GM19239 (cell line): Measurements from ENCODE around the gene CMIP.

Experiments
- DNase-seq: peaks from one replicate; pipeline ENCODE4 v3.0.0; 2011; ENCODE audit warnings: low spot score; ENCODE audit not compliant: insufficient read length
- FAIRE-seq: peaks from 2 replicates; lab custom pipeline; 2011; peaks lifted over from hg19 to GRCh38; lab: Jason Lieb, UNC

The CMIP gene

GRCh38 chr16:81445966-81446906 lies 1.6 kb downstream of the CMIP start:
- DNase-seq (no peak), FAIRE-seq (peak; percentile 68)

- no peak for DNase-seq
- FAIRE-seq, result no peak
Observed at GRCh38 chr16:81446907-81447268, 2.3 kb downstream of the CMIP start.

- DNase-seq (no peak), FAIRE-seq (no peak)
Observed at GRCh38 chr16:81447383-81448101, 2.9 kb downstream of the CMIP start.

DNA sequence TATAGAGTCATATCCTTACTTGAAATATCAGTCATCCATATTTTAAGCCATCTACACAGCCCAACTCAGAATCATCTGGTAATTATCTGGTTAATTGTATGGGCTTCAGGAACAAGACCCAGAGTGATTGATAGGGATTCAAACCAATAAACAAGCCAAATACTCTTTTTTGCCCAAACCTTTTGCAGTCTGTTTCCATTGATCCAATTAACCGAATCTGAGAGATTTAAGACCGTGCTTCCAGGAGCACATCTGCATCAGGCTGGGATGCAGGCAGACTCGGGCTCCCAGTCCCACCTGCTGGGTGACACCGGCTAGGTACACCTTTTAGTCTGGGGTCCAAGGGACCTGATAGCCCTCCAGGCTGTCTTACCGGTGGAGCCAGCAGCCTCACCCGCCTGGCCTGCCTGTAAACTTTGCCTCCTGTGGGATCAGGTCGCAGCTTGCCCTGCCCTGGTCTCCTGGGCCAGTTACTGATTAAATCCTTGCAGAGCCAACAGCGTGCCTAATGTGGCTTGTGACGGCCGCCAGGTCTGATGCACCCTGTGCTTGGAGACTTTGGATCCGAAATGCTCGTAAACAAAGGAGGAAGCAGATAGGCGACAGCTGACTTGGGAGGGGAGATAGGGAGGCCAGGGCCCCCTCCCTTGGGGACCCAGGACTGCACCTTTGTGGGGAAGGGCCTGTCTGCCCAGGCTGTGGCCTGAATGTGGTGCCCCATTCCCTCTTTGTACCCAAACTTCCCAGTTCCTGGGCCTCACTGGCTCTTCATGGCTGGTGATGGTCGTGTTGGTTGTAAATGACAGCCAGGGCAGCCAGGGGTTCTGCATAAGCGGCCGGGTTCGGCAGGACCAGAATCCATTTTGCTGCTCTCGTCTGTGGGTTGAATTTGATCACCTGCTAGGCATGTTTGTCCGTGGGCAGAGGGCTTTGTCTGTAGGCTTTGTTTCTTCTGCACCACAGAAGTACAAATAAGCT lies 3.8 kb downstream of the CMIP start:
- no peak for FAIRE-seq

DNA sequence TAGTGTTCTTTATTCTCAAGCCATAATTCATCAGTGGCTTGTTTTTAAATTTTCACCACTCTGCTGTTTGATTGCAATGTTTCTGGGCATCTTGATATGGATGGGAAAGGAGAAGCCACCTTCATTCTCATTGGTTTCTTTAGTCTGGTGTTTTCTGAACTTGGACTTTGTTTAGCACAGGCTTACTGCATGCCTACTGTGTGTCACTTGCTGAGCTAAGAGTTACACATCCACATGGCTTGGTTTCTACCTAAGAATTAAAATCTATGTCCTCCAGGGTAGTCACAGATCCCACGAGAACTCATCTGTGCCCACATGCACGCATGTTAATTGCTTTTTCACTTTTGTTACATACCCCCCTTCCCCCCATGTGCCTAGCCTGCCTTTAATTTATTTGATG lies 4.6 kb downstream of the CMIP start:
- DNase-seq, result no peak
- FAIRE-seq, result no peak

More for the DNA sequence above, 3.8 kb downstream of the CMIP start:
- no peak for DNase-seq

DNA sequence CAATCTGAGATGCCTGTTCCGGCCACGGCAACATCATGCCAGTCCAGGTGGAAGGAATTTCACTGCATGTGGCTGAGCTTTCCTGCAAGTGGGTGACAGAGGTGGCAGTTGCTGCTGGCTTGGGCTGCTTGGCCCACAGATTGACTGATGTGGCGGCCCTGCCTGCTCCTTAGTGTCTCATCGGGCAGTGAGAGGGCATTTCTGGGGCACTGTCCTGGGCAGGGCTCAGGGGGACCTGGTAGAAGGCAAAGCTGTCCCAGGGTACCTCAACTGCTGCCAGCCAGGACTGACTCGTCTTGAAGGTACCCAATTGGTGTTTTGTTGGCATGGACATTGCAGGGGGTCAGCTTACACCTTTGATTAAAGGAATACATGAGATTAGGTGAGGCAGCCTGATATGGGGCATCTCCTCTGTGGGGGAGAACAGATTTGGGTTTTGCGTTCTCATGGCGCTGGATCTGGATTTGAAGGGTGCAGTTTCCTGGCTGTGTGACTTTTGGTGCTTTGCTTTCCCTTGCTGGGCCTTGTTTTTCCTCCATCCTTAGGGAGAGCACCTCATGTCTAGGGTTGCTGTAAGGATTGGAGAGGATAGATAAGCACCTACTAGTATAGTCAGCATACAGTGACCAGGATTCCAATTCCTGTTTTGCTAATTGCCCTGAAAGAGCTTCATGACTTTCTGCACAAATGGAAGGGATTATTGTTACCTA lies 5.4 kb downstream of the CMIP start:
- DNase-seq (no peak), FAIRE-seq (no peak)

DNA sequence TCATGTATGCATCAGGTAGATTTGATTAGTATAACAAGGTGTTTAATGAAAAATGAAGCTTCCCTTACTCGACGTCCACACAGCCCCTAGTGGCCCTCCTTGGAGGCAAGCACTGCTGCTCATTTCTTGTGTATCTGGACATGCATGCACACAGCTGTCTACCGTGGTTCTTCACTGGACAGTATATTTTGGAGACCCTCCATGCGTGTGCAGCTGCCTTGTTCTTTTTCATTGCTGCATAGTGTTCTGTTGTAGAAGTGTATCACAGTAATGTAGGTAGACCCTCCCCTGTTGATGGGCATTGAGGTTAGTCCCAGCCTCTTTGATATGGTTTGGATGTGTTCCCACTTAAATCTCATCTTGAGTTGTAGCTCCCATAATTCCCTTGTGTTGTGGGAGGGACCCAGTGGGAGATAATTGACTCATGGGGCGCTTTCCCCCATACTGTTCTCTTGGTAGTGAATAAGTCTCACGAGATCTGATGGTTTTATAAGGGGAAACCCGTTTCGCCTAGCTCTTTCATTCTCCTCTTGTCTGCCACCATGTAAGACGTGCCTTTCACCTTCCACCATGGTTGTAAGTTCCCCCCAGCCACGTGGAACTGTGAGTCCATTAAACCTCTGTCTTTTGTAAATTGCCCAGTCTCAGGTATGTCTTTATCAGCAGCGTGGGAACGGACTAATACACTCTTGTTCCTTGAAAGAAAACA lies 6.3 kb downstream of the CMIP start:
- DNase-seq, result no peak

GRCh38 chr16:81451753-81452680 lies 7.4 kb downstream of the CMIP start:
- no peak for FAIRE-seq
- no peak for DNase-seq

More for the DNA sequence above, 6.3 kb downstream of the CMIP start:
- FAIRE-seq, result no peak

DNA sequence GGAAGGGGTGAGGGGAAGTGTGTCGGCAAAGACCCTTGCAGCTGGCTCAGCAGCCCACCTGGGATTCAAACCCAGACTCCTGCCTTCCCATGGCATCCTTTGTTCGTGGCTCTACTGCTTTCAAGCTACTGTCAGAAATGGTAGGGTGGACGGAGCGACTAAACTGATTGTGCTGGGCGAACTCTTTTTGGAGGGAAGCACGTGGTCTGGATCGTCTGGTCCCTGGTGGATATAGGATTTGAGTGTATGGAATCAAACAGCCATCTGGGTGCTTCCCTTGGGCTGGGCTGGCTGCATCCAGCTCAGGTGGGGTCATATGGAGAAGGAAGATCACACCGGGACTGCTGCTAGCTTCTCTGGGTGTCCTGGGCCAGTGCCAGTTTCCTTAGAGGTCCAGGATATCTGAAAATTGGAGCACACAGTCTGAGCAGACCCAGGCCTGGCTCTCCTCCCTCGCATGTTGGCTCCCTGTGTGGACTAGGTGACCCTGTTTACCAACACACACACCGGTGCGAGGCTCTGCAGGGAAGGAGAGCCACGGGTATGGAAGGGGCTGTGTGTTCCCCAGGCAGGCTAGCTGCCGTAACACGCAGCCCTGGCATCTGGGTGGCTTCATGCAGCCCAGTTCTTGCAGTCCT lies 8.6 kb downstream of the CMIP start:
- DNase-seq (no peak), FAIRE-seq (no peak)

- DNase-seq (no peak), FAIRE-seq (no peak)
Observed at GRCh38 chr16:81454044-81454443, 9.4 kb downstream of the CMIP start.

DNA sequence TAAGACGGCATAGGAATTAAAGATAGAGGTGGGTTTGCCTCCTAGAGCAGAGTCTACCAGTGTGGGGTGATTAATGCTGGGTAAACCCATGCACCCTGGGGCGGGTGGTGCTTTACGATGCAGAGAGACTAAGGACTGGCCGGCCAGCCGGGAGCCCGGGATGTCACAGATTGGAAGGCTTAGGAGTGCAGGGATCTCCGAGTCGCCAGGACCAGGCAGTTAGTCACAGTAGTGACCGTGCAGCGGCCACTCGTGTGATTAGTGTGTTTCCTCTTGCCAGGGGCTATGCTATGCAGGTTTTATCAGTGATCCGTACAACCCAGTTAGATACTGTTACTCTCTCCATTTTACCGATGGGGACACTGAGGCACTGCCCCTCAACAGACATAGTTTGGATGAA lies 10.4 kb downstream of the CMIP start:
- FAIRE-seq (no peak), DNase-seq (no peak)

DNA sequence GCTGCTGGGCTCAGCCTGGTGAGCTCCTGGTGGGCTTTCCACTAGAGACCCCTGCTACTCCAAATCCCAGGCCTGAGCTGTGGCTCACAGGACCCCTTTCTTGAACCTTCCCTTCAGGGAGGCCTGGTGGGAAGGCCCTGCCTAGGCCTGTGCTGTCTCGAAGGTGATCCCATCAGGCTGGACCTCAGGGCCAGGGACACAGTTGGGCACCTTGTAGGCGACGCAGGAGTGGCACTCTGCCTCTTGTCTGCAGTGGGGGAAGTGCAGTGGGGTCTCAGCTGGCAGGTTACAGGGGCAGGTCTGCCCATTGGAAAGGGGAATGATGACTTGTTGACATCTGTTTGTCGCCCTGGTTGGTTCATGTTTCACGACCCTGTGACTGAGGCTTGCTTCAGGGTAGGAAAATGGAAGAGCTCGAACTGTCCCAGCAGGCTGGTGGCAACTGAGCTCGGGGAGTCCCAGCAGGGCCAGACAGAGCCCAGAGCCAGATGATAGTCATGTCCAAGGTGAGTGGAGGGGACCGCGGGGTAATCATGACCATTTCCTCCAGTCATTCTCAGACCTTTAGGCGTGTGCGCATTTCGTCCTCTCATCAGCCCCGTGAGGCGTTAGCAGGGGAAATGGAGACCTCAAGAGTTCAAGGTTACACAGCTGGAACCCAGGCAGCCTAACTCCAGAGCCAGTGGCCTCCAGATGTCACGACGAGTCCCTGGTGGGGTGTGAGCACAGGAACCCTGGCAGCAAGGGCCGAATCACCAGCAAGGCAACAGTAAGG lies 11.3 kb downstream of the CMIP start:
- DNase-seq, result no peak
- FAIRE-seq, result no peak

DNA sequence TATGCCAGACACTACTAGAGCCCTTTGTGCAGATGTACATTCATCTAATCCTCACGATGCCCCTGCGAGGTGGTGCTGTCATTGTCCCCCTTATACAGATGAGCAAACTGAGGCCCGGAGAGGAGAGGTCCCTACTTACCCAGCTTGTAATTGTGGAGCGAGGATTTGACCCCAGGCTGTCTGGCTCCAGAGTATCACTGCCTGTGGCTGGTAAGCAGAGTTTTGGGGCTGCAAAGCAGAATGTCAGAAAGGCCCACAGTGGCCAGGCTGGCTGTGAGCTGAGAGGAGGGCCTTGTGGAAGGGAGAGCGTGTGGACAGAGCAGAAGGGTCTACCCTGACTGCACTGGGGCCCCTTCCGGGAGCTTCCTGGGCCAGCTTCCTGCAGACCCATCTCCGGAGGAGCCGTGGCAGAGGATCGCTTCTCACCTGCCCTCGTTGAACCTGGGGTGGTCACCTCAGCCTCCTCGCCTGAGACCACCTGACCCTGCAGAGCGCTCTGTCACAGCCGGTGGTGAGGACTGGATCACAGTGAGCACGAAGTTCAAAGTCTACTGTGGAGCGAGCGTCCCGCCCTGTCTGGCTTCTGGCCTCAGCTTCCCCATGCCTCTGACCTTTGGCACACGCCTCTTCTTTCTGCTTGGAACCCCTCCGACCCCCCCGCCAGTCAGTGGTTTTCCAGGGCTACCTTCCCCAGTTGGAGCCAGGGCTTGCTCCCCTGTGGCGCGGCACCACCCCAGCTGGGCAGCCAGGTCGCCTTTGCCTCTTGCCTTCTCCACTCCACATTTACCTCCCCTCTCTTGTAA lies 12.1 kb downstream of the CMIP start:
- no peak for DNase-seq
- no peak for FAIRE-seq

GRCh38 chr16:81457326-81458133 lies 12.9 kb downstream of the CMIP start:
- no peak for FAIRE-seq
- no peak for DNase-seq

GRCh38 chr16:81458149-81458669 lies 13.6 kb downstream of the CMIP start:
- no peak for FAIRE-seq
- no peak for DNase-seq
